COLO668 (cell line): ENCODE data around the gene CENPB.
A peak's percentile ranks its signal among the peaks of the same experiment; 100 is the strongest.
"Not testable (repeated sequence)": the region's sequence is repeated elsewhere in the genome, so short reads cannot be mapped to it uniquely, and the experiment has no call there.

Source experiments
- DNase-seq: peaks from one replicate; lab custom pipeline; 2025; ENCODE audit not compliant: unreplicated experiment; lab: John Stamatoyannopoulos, UW

Gene CENPB, protein sequence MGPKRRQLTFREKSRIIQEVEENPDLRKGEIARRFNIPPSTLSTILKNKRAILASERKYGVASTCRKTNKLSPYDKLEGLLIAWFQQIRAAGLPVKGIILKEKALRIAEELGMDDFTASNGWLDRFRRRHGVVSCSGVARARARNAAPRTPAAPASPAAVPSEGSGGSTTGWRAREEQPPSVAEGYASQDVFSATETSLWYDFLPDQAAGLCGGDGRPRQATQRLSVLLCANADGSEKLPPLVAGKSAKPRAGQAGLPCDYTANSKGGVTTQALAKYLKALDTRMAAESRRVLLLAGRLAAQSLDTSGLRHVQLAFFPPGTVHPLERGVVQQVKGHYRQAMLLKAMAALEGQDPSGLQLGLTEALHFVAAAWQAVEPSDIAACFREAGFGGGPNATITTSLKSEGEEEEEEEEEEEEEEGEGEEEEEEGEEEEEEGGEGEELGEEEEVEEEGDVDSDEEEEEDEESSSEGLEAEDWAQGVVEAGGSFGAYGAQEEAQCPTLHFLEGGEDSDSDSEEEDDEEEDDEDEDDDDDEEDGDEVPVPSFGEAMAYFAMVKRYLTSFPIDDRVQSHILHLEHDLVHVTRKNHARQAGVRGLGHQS

DNA sequence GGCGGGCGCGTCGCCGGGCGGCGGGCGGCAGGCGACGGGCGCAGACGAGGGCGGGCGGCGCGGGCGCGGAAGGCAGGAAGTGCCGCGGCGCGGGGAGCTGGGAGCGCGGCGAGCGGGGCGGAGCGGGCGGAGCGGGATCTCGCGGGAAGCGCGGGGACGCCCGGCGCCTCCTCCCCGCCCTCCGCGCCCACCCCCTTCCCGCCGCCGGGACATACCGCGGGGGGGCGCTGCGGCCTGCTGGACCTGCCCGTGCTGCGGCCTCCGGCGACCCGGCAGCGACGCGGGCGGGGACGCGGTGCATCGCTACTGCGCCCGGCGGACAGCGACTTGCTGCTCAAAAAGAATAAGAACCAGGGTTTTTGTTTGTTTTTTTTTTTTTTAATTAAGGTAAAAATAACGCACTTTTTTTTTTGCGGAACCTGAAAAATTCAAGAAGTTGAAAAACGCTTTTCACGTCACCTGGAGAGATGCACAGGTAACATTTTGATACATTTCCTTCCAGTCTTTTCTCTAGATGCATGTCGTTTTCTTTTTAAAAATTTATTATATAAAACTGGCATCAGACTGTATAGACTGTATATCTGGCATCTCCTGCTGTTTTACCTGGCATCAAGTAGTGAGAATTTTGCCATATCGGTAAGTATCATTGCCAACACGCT is at the start of gene CENPB:
CENPB (minus strand) TSS at position 76 of the 659 bp plus-strand sequence. CDS start 257 bp downstream, outside the sequence.
- peak; percentile 98 for DNase-seq

DNA sequence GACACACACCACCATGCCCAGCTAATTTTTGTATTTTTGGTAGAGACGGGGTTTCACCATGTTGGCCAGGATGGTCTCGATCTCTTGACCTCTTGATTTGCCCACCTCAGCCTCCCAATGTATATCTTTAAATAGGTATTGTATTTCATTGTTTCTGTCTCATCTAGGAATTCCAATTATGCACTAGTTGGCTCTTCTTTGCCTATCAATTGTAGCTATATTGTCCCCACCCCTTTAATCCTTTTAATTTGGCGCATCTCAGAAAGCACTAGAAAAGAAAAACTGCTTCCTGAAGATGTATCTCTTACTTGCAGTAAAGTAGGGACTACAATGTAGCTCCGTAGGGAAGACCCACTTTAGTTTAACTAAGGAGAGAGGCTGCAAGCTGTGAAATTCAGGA is 49.6 kb upstream of the CENPB start:
- no peak for DNase-seq

DNA sequence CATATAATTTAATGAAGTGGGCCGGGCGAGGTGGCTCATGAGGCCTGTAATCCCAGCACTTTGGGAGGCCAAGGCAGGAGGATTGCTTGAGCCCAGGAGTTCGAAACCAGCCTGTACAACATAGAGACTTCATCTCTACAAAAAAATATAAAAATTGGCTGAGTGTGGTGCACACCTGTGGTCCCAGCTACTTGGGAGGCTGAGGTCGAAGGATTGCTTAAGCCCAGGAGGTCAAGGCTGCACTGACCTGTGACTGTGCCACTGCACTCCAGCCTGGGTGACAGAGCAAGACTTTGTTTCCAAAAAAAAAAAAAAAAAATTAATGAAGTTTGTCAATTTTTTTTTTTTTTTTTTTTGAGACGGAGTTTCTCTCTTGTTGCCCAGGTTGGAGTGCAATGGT is 43.4 kb upstream of the CENPB start:
- DNase-seq: not testable (repeated sequence)

DNA sequence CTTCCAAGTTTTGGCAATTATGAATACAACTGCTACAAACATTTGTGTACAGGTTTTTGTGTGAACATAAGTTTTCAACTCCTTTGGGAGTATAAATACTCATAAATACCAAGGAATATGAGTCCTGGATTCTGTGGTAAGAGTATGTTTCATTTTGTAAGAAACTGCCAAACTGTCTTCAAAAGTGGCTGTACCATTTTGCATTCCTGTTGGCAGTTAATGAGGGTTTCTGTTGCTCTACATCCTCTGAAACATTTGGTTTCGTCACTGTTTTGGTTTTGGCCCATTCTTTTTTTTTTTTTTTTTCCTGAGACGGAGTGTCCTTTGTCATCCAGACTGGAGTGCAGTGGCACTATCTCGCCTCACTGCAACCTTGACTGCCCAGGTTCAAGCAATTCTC is 42.3 kb upstream of the CENPB start:
- DNase-seq: no peak

DNA sequence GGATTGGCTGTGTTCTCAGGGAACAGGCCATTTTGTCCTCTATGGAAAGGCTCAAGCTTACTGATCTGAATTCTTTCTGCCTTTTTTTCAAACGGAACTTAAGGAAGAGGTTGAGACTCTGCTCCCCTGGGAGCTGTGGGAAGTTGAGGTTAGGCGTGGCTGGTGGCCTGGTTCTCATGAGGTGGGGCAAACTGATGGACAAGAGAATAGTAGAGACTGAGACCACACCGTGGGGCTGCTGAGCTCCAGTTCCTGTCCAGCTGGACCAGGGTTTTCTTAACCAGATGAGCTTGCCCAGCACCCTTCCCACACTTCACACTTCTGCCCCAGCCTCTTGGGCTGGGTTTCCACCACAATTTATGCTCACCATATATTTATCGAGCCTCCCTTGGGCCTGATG is 39.9 kb upstream of the CENPB start:
- DNase-seq: no peak

DNA sequence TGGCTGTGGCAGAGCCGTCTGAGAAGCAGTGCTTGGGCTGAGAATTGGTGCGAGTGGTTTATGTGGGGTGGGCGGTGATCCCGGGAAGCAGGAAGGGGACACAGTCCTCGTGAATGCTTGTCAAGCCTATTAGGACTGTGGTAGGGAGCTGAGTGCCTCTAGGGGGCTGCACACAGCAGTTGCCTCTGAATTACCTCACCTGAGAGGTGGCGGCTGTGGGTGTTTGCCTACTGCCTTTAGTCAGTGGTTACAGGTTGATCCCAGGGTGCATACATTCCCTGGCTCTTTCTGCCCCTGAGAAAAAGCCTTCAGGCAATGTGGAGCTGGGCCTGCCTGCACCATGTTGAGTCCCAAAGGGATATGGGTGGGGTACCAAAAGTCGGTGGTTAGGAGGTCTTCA is 39.0 kb upstream of the CENPB start:
- DNase-seq: no peak

DNA sequence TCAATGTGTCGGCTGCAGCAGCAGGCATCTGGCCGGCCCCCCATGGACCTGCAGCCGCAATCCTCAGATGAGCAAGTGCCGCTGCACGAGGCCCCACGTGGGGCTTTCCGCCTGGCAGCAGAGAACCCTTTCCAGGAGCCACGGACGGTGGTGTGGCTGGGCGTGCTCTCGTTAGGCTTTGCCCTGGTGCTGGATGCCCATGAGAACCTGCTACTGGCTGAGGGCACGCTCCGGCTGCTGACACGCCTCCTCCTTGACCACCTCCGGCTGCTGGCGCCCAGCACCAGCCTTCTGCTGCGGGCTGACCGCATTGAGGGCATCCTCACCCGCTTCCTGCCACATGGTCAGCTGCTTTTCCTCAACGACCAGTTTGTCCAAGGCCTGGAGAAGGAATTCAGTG is 37.3 kb upstream of the CENPB start:
- DNase-seq: no peak

DNA sequence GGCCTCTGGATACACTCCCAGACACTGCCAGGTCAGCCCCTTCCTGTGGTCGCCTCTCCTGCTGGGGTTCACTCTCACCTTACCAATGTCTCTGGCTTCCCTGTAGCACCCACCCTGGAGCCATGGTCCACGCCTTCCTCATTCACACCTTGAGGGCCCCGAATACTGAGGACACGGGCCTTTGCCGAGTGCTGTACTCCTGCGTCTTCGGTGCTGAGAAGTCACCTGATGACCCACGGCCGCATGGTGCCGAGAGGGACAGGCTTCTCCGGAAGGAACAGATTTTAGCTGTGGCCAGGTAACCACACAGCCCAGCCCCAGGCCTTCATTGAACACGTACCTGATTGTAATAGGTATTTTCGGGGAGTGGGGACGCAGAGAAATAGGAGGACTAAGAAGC is 35.5 kb upstream of the CENPB start:
- DNase-seq: no peak

DNA sequence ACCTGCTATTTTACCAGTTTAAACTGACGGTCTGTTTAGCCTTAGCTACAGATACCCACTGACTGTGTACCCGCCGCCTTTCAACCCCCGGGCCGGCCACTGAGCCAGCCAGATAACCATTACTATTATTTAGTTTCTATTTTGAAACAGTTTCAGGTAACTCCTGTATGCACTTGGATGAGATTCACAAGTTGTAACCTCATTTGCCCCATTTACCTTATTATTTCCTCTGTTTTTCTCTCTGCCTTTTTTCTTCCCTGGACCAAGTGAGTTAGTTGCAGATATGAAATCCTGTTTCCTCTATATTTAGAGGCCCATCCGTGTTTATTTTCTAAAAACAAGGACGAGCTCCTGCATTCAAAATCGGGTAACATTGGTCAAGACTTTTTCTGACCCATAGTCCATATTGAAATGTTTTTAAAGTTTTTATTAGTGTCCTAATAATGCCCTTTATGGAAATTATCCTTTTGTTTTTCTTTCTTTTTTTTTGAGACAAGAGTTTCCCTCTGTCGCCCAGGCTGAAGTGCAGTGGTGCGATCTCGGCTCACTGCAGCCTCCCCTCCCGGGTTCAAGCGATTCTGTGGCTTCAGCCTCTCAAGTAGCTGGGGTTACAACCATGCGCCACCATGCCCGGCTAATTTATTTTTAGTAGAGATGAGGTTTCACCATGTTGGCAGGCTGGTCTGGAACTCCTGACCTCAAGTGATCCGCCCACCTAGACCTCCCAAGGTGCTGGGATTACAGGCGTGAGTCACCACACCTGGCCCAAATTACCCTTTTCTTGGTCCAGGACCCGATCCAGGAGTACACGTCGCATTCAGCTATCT is 34.6 kb upstream of the CENPB start:
- DNase-seq: no peak

DNA sequence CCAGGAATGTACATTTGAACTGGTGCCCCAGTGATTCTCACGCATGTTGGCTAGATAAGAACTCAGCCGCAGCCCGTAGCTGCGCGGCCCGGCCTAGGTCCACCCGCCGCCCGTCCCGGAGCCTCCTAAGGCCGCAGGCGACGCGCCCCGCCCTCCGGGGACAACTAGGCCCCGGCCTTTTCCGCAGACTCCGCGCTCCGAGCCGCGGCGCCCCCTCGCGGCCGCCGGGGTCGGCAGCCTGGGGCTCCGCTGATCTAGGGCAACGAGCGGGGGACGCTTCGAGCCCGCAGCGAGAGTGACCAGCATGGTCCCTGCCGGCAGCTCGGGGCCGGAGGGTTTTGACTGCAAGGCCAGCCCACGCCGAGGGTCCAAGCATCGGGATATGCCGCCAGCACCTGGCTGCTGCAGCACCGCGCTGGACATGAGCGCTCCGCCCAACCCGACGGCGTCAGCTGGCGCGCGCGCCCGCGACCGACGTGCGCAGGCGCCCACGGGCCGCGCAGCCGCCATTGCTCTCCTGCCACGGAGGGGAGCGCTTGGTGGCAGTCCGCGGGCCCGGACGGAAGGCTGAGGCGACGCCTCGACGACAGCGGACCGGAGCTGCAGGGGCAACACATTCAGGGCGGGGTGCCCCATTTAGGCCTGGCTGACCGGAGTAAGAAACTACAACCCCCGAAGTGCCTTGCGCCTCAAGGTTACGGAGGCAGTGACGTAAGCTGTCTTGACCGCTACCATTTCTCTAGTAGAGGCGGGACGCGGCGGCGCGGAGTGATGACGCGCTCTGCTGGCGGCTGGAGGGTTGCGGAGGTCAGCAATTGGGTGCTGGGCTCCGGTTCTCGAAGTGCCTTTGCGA is 33.7 kb upstream of the CENPB start, which contains the start of gene AP5S1:
AP5S1 (plus strand) TSS at position 500 of the 853 bp plus-strand sequence. CDS start 1,571 bp downstream, outside the sequence.
- DNase-seq: peak; percentile 97

DNA sequence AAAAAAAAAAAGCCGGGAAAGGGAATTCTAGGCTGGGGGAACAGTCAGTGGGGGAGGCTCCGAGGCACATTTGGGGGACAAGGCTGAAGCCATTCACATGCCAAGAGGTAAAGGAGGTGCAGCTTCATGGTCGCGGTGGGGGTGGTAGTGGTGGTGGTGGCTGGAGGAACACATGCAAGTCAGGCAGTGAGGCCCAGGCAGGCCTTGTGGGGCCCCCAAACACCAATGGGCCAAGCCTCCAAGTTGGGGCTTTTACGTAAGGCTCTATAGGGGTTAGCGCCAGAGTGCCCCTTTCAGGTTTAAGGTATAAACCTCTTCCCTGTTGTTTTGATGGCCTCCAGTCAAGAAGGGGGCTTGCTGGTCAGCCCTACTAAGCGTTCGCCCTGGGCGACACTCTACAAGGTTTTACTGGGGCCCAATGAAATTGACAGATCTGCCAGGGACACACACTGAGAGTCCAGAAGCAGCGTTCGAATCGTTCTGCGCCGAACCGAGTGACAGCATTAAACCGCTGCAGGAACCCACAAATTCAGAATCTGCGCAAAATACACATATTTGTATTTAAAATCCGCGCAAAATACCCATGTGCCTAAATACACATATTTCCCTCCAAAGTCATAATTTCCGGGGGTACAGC is 33.0 kb upstream of the CENPB start:
- no peak for DNase-seq

DNA sequence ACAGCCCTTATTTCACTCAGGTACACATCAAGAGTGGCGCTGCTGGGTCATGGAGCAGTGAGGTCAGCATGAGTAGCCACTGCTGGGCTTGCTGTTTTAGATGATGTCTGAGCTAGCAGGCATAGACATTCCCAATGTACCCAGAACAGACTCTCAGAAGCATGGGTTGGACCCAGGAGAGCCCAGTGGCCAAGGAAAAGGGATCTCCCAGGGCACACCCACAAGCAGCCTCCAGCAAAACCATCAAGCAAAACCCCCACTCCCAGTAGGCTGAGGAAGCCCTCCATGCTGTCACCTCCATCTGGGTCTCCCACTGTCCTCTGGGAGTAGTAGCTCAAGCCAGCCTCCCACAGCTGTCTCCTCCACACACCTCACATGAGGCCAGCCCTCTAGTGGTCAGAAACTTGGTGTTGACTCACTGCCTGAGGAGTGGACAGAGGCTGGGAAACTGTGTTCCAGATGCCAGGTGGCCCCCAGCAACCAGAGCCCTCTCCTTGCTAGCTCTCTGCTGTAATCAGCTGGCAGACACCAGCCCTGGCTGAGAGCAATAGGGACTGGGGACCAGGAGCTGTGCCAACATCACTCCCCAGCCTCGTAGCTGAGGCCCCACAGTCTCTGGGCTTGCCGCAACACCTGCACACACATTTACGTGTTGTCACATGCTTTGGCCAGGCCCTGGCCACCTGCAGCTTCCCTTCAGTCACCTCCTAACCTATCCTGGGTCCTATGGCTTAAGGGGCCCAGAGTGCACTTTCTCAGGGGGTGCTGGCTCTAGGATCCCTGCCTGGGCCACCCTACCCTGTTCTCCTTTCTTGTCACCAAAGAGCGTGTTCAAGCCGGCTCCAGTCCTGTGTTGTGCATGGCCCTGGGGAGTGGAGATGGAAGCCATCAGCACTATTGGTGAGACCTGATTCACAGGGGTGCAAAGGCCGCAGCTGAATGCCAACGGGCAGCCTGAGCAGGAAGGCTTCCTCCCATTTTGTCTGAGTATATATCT is 31.9 kb upstream of the CENPB start:
- DNase-seq: peak; percentile 89

DNA sequence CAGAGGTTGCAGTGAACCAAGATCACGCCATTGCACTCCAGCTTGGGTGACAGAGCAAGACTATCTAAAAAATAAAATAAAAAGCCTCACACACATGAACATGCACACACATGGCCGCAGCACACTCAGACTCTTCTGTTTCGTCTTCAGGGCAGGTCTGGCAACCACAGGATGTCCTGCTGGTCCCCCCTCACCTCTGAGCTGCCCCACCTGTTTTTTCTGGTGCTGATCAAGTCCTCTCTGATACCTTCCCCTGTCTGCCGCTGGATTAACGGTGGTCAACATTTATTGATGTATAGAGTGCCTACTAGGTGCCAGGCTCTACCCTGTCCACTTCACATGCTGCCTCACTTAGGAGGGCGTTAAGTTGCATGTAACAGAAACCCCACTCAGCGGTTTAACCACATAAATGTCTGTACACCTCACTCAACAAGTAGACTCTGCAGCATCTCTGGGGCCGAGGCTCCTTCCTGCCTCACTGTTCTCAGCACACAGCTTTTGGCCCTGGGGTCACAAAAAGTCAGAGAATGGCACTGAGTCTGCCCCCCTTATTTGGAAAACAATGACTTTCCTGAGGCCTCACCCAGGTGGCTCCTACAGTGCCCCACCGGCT is 29.3 kb upstream of the CENPB start:
- no peak for DNase-seq

DNA sequence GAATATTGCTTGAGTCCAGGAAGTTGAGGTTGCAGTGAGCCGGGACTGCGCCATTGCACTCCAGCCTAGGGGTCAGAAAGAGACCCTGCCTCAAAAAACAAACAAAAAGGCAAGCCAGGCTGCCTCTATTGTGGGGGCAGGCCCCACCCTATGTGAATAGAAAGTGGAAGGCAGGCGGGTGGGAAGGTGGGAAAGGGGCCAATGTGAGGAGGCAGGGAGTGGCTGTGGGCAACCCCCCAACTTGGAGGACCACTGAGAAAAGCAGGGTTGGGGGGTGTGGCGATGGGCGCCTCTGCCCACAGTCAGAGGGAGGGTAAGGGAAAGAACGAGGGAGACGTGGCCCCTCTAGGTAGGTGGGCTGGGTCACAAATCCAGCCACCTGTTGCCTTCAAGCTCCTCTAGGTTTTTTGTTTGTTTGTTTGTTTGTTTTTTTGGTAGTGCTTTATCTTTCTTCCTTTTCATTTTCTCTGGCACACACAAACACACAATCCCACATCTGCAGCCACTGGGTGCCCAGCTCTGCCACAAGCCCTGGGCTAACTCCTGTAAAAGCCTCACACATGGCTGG is 28.5 kb upstream of the CENPB start:
- DNase-seq: no peak

DNA sequence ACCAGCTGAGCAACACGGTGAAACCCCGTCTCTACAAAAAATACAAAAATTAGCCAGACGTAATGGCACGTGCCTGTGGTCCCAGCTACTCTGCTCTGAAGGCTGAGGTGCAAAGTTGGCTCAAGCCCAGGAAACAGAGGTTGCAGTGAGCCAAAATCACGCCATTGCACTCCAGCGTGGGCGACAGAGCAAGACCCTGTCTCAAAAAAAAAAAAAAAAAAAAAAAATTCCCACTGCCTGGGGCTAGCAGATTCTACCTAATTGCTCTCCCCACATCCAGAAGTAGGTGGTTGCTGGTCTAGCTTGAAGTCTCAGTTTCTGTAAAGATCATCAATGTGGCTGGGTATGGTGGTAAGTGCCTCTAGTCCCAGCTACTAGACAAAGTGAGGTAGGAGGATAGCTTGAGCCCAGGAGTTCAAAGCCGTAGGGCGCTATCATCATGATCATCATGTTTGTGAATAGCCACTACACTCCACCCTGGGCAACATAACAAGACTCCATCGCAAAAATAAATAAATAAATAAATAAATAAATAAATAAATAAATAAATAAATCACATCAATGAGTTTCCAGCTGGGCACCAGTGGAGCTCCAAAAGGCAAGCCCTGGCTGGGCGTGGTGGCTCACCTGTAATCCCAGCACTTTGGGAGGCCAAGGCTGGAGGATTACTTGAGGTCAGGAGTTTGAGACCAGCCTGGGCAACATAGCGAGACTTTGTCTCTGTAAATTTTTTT is 27.5 kb upstream of the CENPB start:
- no peak for DNase-seq

DNA sequence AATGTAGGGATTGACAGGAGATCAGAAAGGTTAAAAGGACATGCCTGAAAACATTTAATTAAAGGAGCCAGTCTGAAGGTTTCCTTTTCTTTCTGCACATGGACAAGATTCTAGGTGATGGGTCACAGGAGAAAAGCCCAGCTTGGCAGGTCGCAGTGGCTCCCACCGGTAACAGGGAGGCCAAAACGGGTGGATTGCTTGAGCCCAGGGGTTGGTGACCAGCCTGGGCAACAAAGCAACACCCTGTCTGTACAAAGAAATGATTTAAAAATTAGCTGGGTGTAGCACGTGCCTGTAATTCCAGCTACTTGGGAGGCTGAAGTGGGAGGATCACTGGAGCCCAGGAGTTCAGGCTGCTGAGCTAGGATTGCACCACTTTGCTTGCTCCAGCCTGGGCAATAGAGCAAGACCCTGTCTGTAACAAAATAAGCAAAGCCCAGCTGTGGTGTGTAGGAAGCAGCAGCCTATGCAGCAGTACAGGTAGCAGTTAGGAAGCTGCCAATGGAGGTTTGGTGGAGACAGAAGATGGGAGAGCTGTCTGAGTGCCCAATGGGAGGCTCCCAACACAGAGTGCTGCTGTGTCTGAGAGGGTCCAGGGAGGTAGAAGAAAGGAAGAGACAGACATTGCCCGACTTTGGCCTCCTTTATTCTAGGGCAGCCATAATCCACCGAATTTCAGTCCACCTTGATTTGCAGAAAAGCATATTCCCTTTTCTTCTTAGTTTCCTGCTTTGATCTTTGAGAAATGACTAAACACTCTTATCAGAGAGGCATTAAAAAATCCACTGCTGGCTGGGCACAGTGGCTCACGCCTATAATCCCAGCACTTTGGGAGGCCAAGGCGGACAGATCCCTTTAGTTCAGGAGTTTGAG is 26.7 kb upstream of the CENPB start:
- no peak for DNase-seq
